GM10266 (cell line): ENCODE data around the gene PSMA7.
"Not testable (repeated sequence)": the region's sequence is repeated elsewhere in the genome, so short reads cannot be mapped to it uniquely, and the experiment has no call there.

ENCODE experiments used
- DNase-seq: peaks from one replicate; pipeline ENCODE4 v3.0.0; 2012; ENCODE audit errors: extremely low spot score
- TF ChIP-seq, protein P1 (sequence below): IDR thresholded peaks from 2 replicates; pipeline ENCODE4 v1.5.1; 2012; ENCODE audit warnings: mild to moderate bottlenecking, low read depth; ENCODE audit not compliant: control insufficient read depth, insufficient read depth; ENCODE audit errors: missing control alignments

The PSMA7 gene

DNA sequence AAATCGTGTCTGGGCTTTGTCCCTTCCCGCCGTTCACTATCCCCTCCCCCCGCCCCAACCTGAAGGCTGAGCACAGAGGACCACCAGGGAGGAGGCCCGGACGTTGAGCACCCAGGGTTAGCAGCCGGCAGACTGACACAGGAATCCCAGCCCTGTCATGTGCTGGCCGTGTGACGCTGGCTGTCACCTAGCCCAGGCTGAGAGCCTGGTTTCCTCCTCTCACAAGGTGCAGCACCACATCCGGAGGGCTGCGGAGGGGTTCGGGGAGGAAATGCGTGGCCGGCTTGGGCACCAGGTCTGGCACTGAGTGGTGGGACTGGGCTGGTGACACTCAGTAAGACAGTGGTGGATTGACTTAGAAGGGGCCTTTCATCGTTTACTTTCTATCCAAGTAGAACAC is 25.5 kb downstream of the PSMA7 start:
- DNase-seq = no peak

DNA sequence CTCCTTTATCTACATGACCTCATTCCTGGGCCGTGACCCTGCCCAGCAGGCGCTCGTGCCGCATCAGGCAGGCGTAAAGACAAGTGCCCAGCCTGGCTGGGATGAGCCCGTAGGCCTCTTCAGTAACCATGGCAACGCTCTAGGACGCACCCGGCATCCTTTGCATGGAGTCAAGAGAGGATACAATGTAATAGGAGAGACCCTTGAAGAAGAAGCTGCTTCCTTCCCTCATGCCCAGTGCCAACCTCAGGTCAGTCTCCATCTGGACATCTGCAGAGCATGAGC is 25.9 kb downstream of the PSMA7 start:
- TF ChIP-seq, protein P1, sequence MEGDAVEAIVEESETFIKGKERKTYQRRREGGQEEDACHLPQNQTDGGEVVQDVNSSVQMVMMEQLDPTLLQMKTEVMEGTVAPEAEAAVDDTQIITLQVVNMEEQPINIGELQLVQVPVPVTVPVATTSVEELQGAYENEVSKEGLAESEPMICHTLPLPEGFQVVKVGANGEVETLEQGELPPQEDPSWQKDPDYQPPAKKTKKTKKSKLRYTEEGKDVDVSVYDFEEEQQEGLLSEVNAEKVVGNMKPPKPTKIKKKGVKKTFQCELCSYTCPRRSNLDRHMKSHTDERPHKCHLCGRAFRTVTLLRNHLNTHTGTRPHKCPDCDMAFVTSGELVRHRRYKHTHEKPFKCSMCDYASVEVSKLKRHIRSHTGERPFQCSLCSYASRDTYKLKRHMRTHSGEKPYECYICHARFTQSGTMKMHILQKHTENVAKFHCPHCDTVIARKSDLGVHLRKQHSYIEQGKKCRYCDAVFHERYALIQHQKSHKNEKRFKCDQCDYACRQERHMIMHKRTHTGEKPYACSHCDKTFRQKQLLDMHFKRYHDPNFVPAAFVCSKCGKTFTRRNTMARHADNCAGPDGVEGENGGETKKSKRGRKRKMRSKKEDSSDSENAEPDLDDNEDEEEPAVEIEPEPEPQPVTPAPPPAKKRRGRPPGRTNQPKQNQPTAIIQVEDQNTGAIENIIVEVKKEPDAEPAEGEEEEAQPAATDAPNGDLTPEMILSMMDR = no peak
- no peak for DNase-seq

More for the DNA sequence above, 25.5 kb downstream of the PSMA7 start:
- TF ChIP-seq, protein P1 = no peak

GRCh38 chr20:62116558-62117361 is 26.4 kb downstream of the PSMA7 start:
- DNase-seq = no peak

GRCh38 chr20:62115800-62116407 is 27.3 kb downstream of the PSMA7 start:
- not testable (repeated sequence) for DNase-seq

More at GRCh38 chr20:62116558-62117361, 26.4 kb downstream of the PSMA7 start:
- TF ChIP-seq, protein P1 = no peak

DNA sequence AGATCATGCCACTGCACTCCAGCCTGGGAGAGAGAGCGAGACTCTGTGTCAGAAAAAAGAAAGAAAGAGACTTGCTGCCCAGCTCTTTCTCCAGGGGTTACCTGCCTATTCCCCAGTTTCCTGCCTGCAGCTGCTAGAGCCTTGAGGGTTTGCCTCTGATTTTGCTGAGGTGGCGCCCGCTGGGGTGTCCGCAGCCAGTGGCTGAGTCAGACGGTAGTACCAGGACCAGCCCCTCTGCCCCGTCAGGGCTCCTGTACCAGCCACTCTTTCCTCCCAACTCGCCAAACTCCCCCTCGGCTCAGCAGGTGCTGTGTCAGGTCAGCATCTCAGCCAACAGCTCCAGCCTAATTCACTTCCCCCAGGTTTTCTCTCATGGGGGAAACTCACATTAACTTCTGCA is 28.3 kb downstream of the PSMA7 start:
- TF ChIP-seq, protein P1 = no peak
- no peak for DNase-seq

GRCh38 chr20:62112368-62112767 is 30.8 kb downstream of the PSMA7 start:
- TF ChIP-seq, protein P1 = no peak
- DNase-seq = no peak

DNA sequence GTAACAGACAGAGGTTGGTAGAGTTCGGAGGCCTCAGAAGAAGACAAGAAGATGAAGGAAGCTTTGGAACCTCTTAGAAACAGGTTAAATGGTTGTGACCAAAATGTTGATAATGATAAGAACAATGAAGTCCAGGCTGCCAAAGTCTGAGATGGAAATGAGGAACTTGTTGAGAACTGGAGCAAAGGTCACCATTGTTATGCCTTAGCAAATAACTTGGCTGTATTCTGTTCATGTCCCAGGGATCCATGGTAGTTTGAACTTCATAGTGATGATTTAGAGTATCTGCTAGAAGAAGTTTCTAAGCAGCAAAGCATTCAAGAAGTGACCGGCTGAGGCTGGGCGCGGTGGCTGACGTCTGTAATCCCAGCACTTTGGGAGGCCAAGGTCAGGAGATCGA is 32.0 kb downstream of the PSMA7 start:
- TF ChIP-seq, protein P1 = no peak

GRCh38 chr20:62105592-62105991 is 37.6 kb downstream of the PSMA7 start:
- DNase-seq = no peak
- TF ChIP-seq, protein P1 = no peak

More for the DNA sequence above, 32.0 kb downstream of the PSMA7 start:
- no peak for DNase-seq
